HG03565 (cell line): ENCODE results near the gene CDK9.
"Not testable (repeated sequence)": the region's sequence is repeated elsewhere in the genome, so short reads cannot be mapped to it uniquely, and the experiment has no call there.

Experiments
- ATAC-seq: cut with Tn5 transposase; IDR thresholded peaks from one replicate; pipeline ENCODE4 v1.9.1; 2021; ENCODE audit warnings: mild to moderate bottlenecking, moderate library complexity; ENCODE audit not compliant: unreplicated experiment

Gene CDK9

DNA sequence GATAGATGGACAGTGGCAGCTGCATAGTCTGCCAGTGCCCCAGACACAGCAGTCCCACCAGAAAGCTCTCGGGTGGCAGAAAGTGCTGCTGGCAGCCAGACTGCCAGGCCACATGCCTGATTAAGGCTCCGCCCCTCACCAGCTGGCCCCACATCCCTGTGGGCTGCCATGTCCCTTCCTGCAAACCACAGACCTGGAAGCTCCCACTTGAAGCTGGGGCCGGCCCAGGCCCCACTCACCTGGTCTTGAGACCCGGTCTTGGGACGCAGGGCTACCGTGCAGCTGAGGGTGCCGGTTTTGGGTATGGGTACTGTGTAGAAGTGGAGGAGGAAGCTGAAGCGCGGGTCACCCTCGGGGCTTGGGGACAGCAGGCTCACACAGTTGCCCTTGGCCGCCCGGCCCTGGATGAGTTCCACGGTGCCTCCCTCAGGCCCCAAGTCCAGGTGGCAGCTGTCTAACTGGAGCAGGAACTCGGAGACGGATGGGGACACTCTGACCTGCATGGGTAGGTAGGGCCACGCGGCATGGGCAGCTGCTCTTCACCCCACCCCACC, 32.1 kb downstream of the CDK9 start:
- ATAC-seq, result no peak

DNA sequence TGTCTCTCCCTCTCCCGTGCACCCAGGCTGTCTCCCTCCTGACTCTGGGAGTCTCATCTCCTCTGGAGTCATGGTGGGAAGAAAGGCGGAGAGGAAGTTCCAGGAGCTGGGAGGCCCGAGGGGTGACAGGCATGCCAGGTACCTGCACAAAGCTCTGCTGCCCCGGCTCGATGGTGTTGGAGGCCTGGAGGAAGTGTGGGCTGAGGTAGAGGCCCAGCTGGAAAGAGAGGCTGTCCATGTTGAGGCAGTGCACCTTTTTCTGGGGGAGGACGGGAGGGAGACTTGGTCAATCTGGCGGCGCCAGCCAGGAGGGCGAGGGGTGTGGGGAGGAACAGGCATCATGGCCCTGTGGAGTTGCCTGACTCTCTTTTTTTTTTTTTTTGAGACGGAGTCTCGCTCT, 32.7 kb downstream of the CDK9 start:
- ATAC-seq, result no peak

DNA sequence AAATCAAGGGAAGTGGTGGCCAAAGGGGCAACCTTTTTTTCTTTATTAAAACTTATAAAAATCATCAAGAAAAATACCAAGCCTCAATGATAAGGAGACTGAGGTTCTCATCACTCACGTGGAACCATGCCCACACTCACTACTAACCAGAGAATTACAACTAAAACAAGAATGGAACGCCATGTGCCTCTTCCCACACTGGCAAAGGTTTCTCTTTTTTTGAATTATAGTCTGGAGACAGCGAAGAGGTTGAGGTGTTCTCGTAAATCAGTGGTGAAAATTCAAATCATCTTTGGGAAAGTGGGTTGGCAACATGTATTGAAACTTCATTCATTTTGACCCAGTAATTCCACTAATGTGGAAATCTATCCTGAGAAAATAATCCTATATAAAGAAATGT, 36.3 kb downstream of the CDK9 start:
- no peak for ATAC-seq

DNA sequence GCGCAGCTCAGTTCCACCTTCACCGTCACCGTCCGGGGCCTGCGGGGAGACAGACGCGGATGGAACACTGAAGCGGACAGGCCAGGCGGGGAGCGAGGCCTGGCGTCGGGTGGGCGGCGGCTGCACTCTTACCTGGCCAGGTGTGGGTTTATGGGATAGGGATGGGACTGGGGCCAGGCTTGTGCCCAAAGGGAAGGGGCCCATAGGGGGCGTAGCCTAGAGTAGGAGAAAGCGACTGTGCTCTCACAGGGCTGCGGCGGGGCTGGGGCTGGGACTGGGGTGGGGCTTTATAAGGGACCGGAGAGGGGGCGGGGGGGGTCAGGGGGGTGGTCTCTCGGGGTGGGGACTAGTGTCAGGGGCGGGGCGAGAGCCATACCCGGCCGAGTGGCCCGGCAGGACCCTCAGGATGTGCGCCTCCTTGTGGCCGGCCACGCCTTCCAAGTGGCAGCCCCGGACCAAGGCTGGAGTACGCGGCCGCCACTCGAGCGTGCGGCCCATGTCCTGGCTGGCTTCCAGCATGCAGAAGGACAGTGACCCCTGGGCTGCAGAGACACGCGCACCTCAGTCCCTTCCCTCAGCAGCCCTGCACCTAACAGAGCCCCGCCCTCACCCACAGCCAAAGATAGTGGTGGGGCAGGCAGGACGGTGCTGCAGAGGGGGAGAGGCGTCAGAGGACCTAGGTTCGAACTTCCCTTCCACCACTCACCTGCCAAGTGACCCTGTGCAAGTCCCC, 39.7 kb downstream of the CDK9 start:
- ATAC-seq, result no peak

DNA sequence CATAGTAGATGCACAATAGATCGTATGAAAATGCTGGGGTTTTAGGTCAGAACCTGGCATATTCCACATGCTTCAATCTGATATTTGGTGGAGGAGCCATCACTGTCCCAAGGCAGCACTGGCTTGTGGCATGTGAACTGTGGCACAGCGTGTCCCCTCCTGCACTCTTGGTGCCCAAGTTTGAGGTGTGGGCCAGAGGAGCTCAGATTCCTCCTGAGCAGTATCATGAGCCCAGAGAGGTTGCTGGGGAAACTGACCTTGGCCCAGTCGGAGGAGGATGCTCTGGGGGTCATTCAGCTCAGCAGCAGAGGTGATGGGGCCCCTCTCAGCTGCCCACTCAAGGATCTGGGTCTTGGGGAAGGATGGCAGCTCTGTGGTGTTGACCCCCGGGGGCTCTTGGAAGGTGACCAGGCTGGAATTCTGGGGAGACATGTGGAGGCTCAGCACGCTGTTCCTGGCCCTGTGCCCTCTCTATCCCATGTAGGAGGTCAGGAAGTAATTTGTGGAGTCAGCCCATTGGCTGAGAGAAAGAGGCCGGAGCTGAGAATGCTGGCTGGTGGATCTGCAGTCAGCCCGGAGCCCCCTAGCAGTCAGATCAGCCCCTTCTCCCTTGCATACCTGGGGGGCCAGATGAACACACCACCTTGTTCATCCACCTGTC, 40.5 kb downstream of the CDK9 start:
- no peak for ATAC-seq

DNA sequence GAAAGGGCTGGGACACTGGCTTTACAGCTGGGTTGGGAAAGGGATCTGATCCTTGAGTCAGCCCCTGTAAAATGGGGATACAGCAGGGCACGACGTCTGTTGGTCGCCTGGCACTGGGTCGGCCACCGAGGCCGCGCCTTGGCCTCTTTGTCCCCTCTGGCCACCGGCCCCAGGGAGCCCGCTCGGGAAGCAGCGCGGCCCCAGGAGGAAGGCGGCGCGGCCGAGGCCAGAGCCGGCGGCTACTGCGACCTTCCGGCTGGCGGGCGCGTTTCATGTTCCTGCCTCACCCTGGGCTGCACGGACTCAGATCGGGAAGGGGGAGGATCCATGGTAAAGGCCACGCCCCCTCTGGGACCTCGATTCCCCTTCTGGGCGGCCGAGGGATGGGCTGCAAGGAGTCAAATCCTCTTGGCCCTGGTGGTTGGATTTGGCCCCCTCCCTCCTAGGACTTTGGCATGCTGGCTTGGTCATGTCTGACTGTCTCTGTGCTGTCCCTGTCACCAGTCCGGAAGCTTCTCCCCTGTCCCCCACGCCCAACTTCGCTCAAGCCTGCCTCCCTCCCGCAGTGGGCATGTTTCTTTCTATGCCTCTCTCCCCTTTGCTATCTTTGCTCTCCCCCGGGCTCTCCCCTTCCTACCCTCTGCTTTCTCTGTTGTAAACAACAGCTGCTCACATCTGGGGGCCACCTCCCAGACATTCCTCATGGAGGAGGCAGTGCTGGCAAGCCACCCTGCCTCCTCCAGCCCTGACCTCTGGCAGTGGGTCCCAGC, 42.6 kb downstream of the CDK9 start:
- no peak for ATAC-seq

DNA sequence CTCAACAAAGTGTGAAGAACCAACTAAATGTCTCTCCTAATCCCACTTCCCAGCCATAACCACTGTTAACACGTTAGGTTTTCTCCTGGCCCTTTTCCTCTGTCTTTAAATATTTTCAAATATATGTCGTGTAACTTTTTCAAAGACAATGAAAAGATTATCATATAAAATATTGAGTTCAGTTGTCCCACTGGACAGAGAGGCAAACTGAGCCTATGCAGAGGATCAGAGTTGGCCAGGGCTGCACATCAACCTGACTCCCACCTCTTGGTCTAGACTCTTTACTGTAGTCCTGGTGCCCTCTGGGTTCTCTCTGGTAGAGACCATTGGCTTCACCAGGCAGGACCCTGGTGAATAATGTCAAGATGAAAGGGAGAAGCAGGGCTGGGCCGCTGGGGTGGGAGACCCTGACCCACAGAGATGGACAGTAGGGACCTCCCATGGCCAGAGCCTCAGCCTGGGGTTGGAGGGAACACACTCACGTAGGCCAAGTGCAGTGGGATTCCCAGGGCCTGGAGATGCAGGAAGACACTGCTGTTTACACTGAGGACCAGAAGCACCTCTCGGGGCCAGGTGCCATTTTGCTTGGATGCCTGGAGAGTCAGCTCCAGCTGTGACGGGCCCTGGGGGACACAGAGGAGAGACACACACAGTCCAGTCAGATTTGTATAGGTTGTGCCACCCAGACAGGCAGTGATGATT, 43.5 kb downstream of the CDK9 start:
- no peak for ATAC-seq

DNA sequence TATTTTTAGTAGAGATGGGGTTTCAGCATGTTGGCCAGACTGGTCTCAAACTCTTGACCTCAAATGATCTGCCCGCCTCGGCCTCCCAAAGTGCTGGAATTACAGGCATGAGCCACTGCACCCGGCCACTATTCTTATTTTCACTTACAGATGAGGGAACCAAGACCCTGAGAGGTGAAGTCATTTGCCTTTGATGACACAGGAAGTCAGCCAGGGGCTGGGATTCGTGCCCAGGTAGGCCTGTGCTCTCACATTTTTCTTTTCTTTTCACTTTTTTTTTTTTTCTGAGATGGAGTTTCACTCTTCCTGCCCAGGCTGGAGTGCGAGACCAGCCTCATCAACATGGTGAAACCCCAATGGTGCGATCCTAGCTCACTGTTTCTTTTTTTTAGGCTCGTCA, 46.4 kb downstream of the CDK9 start:
- no peak for ATAC-seq

DNA sequence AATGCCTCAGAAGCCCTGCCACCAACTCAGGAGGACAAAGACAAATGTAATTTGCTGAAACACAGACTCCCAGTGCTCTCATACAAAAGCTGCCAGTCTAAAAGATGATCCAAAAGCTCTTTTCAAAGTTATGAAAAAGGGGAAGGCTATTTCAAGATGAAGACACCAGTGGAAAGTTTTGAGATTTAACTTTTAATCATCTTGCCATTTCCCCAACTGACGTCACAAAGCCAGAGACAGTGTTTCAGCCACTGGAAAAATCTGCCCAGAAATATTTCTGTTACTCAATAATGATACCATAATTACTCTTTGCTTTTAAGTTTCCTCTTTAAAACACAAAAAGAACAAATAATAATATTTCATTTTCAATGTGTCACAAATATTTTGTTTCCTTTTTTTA, 47.7 kb downstream of the CDK9 start:
- no peak for ATAC-seq

DNA sequence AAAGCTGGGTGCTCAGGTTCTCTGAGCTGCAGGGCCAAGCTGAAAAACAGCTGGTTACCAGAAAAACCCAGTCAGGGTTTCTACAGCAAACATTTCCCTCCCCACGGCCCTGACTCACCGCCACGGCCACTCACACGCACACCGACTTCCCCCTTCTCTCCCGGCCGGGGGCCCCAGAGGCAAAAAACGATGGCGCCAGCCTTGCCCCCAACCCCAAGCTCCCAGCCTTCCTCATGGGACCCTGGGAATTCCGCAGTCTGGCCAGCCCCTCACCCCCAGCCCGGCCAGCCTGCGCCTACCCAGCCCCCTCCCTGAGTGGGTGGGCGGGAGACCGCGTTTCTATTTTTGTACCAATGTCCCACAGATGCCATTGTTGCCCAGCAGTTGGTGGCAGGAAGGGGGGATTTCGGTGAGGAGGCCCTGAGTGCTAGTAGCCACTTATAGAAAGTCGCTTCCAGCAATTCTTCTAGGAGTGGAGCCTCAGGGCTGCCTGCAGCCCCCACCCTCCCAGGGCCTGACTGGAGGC, 50.2 kb downstream of the CDK9 start:
- ATAC-seq, result no peak

DNA sequence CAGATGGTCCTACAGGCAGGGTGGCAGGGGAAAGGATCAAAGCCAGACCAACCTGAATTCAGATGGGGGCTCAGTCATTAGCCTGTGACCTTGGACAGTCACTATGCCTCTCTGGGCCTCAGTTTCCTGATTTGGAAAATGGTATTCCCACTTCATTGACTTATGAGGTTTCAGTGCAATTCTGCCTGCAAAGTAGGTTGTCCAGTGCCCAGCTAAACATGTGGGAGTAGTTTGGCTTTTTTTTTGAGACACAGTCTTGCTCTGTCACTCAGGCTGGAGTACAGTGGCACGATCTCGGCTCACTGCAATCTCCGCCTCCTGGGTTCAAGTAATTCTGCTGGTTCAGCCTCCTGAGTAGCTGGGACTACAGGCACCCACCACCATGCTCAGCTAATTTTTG, 50.7 kb downstream of the CDK9 start:
- not testable (repeated sequence) for ATAC-seq

DNA sequence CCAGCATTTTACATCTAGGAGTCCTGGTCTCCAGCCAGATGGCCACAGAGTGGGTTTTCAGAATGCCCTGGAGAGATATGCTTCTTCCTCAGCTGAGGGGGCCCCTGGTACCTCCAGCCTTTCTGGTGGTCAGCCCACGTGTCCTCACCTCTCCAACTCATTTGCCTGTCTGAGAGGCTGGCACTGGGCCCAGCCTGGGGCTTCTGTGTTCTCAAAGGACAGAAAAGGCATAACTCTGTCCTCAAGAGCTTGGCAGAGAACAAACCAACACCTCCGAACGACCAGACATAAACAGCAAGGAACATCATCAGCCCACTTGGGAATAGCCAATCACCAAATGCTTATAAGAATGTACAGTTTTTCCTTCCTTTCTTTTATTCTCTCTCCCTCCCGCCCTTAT, 51.5 kb downstream of the CDK9 start:
- ATAC-seq, result no peak

DNA sequence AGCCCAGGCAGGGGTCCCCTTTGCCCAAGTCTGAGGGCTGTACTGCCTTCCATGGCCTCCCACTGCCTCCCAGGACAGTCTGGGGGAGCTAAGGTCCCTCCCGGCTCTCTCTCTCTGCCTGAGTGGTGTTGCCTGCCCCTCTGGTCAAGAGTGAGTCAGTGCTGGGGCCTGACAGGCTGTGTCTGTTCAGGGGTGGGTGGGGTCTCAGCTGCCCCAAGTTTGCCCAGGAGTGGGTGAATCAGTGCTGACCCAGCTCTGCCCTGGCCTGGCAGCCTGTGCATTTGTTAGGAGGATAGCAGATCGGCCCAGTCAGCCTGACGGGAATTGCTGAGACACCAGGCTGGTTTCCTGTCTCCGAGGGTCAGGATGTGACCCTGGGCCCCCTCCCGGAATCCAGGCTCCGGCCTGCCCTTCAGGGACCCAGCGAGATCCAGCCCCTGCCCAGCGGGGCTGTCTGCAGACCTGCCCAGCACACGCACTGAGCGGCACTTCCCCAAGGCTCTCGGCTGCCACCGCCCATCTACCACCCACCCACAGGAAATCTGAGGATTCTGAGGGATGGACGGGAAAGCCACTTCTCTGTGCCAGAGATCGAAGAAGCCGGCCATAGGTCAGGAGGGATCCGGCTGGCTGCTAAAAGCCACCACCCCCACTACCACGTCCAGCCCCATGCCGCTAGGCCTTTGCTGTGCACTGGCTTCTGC, 52.7 kb downstream of the CDK9 start:
- no peak for ATAC-seq
